Fibroblast of lung (primary cell): ENCODE data around the gene HSPA2.

Experiments
- CTCF ChIP-seq, 2 donors: IDR thresholded peaks in 1 of 2; conservative IDR thresholded peaks in 1 of 2; 1 replicate in 1 of 2; 2 replicates in 1 of 2; pipeline ENCODE4 v1.5.1; 2011 to 2012; ENCODE audit warnings: low read length in 2 of 2, control low read depth in 1 of 2, inconsistent platforms in 1 of 2, low read depth in 1 of 2, mild to moderate bottlenecking in 1 of 2
- EZH2 ChIP-seq: IDR thresholded peaks from 2 replicates; pipeline ENCODE4 v1.5.1; 2012; ENCODE audit warnings: low read length, control low read depth, mild to moderate bottlenecking; ENCODE audit errors: missing control alignments

- TF ChIP-seq EZH2: no peak
- TF ChIP-seq CTCF (conservative IDR thresholded peaks at IDR 0.05 in 1 of 2, IDR thresholded peaks at IDR 0.05 in 1 of 2; ENCODE audit: low read depth in 1 of 2, low read length in 2 of 2): no peak
Observed at GRCh38 chr14:64502456-64502855, 38.1 kb upstream of the HSPA2 start.
